Measurements from ENCODE around the gene ENTHD1.

Gene ENTHD1

DNA sequence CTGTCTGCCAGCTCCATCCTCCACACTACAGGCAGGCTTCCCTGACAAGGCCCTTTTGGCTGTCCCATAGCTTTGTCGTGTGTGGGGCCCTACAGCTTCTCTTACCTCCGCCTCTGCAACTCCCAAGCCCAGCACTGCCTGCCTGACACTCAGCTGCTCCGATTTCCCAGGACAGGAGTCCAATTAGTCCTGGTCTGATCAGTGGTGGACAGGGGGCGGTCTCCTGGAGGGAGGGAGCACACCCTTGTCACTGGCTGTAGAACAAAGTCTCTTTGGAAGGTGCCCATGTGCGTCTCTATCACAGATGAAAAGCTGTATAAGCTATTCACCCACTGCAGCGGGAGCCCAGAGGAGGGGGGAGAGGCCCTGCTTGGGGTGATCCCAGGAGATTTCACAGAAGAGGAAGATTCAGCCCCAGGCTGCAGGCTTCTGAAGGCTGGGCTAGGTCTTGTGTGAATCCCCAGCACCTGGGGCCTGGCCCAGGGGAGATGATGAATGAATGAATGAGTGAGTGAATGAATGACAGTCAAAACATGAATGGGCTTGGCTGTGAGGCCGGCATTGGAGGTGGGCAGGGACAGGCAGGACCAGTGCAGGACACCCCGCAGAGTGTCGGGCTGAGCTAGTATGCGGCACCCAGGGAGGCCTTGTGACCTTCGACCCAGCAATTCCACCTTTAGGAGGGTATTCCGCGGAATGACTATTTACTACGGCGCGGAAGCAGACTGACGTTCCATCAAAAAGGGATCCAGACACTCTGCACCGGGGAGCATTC is 180.6 kb downstream of the ENTHD1 start:
- DNase-seq, result no peak

DNA sequence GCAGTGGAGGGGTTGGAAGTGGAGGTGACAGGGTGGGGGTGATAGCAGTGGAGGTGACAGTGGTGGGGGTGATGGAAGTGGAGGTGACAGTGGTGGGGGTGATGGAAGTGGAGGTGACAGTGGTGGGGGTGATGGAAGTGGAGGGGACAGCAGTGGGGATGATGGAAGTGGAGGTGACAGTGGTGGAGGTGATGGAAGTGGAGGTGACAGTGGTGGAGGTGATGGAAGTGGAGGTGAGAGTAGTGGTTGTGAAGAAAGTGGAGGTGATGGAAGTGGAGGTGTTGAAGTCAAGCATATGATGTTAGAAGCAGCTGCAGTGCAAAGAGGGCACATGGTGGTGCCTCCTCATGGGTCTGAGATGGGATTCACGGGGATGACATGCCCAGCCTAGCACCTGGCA is 181.5 kb downstream of the ENTHD1 start:
- no peak for DNase-seq

GRCh38 chr22:39710380-39711150 is 183.0 kb downstream of the ENTHD1 start:
- no peak for DNase-seq

DNA sequence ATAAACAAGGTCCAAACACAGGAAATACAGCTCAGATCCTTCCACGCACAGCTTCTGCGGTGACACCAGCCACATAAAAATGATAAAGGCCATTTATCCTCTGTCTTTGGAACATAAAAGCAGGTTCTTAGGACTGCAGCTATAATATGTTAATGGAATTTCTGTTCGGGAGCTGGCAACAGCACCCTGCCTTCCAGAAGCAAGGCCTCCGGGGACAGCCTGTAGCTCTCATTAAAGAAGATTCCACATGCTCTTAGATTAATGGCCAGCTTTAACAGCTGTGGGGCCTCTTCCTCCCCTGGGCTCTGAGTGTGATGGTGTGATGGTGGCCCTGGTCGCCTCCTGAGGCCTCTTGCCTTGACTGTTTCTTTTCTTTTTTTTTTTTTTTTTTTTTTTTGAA is 185.7 kb downstream of the ENTHD1 start:
- no peak for DNase-seq

- DNase-seq, result no peak
These were observed 186.2 kb downstream of the ENTHD1 start for GRCh38 chr22:39707351-39707750.

DNA sequence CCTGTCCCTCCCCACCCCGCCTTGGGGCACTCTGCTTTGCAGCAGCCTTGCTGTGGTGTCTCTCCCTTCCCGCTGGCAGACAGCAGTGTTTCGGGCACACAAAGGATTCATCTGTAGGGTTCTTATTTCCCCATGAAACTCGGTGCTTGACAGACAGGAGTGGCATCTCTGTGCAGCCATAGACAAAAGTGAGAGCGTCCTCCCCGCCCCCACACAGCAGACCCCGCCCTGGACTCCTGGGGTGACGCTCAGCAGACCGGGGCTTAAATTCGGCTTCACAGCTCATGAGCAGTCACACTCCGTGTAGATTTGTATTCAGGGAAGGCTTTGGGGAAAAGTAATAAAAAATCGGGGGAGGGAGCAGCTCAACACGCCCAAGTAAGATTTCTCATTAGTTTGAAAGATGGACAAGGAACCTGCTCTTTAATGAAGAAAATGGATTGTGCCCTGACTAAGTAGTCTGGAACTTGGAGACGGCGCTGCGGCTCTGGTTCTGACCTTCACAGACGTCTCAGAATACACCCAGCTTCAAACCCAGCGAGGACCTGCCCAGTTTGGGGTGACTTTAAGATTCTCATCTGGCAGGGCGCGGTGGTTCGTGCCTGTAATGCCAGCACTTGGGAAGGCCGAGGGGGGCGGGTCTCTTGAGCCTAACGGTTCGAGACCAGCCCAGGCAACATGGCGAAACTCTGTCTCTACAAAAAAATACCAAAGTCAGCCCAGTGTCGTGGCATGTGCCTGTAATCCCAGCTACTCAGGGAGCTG is 187.0 kb downstream of the ENTHD1 start:
- DNase-seq, result no peak

DNA sequence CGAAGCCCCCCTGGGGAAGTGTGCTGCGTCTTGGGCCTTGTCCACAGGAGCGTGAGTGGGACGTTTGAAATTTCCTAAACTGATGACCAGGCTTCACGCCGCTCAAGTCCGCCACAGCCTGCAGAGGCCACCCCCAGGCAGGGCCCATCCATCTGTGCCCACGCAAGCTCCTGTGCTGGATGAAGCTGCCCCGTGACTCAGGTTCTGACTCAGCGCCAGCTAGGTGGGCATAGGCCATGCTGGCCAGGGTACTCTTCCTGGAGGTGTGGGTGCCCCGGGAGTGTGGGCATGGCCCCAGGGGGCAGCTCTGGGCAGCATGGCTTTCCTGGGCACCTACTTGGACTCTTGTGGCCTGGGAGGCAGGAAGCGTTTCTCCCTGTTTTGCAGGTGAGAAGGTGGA is 188.2 kb downstream of the ENTHD1 start:
- DNase-seq, result no peak

DNA sequence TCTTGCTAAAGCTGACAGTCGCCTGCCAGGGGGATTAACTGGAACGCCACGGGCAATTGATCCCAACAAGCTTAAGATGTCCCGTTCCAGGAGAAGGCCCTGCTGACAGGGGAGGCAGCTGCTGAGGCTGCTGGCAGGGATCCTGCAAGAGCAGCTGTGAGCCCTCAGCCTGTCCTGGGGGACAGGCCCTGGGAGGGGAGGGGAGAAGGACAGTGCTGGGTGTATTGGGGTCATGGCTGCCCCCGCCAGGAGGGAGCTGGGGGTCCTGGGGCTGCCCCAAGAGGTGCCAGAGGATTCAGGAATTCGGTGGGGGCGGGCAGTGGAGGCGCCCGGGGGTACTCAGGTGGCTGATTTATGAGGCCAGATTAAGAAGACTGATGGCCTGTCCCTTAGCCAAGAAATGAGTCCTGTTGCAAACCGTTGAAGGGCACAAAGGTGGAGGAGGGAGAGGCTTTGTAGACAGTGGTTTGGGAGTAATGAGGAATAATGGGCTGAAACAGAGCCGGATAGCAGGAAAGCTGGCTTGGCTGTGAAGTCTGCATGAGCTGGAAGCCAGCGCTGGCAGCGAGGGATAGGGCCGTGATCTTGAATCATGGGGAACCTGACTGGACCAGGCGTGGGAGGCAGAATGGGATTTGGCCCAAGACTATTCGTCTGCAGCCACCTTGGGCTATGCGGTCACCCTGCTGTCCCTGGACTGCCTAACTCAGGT is 189.5 kb downstream of the ENTHD1 start:
- DNase-seq, result no peak

GRCh38 chr22:39703091-39703490 is 190.5 kb downstream of the ENTHD1 start:
- DNase-seq, result no peak

DNA sequence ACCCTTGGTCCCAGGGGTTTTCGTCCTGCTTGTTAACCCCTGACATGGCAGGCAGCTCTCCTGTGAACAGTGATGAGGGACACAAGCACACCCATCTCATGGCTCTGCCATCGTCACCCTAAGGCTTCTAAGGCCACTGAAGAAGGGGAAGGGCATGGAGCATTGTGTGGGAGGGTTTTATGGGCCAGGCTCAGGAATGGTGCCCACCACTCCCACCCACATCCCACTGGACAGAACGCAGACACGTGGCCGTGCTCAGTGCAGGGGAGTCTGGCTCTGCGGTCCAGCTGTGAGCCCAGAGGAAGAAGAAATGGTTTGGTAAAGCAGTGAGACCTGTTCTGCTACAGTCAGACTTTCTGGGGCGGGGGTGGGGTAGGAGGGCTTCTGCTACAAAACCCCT is 193.0 kb downstream of the ENTHD1 start:
- DNase-seq, result no peak

DNA sequence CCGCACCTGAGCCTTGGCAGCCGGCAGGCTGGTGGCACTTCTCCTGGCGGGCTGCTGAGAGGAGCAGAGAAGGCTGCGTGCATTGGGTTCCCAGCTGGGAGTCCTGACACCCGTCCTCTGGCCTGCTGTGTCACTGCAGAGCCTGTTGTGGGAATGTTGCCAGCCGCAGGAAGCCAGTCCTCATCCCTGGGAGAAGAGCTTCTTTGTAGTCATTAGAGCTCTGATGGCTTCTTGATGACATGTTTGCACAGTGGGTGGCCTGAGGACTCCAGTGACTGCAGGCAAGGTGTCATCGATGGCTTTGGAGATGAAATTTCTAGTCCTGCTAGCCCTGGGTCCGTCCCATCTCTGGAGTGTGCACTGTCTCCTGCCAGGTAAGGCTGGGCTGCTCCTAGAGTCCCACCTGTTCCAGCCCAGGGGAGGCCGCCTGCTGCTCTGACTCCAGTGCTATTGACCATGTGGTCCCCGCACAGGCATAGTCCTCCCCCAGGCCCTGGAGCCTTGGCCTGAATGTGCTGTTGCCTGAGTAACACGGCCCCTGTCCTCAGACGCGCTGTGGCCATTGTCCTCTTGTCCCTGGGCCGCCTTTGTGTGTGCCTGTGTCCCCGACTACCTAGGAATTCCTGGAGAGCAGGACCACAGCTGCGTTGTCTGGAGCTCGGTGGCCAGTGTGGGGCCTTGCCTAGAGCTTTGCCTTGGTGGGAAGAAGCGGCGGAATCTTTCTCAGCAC is 193.8 kb downstream of the ENTHD1 start:
- no peak for DNase-seq

DNA sequence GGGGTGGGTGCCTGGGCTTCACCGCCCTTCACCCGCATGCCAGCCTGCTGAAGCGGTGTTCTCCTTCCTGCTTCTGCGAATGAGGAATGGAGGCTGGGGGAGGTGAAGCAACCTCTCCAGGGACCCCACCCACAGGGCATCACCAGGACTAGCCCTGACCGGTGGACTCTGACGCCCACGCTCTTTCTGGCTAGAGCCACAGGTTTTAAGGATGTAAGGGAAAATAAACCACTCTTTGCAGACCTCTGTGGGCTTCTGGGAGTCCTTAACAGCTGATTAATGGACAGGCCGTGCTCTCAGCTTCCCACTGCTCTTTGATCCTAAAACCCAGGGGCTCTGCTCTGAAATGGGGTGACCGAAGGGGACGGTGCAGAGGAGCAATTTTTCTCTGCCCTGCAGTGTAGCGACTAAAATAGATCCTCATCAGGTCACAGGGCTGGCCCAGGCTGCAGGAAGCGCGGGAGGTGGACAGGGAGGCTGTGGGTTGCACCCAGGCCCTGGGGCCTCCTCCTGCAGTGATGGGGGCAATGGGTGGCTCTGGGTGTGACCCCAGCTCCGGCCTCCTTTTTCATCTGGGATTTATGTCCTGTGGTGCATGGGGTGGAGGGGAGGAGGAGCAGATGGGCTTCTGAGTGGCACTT is 195.7 kb downstream of the ENTHD1 start:
- no peak for DNase-seq

- no peak for DNase-seq
These were observed 199.5 kb downstream of the ENTHD1 start for GRCh38 chr22:39693943-39694500.
